Suprapubic skin (tissue), 4 donors: ENCODE results near the gene INTS6.

Experiments used
- POLR2A ChIP-seq, 2 donors: fragments of 450-650 bp; IDR thresholded peaks; one replicate each; pipeline ENCODE4 v1.6.1; 2017; ENCODE audit warnings: antibody characterized with exemption in 2 of 2, mild to moderate bottlenecking in 2 of 2, moderate library complexity in 2 of 2
- POLR2AphosphoS5 ChIP-seq, 3 donors: sonication (generic); formaldehyde crosslinking; IDR thresholded peaks; one replicate each; pipeline ENCODE4 v1.6.1; 2017; ENCODE audit warnings: antibody characterized with exemption in 3 of 3
- TF ChIP-seq, protein P1 (sequence below), 2 donors: fragments of 200-600 bp in 1 of 2; fragments of 450-650 bp in 1 of 2; sonication (generic) in 1 of 2; IDR thresholded peaks; one replicate each; pipeline ENCODE4 v1.5.1; 2016 to 2019; ENCODE audit warnings: antibody characterized with exemption in 2 of 2, mild to moderate bottlenecking in 1 of 2, moderate library complexity in 1 of 2

DNA sequence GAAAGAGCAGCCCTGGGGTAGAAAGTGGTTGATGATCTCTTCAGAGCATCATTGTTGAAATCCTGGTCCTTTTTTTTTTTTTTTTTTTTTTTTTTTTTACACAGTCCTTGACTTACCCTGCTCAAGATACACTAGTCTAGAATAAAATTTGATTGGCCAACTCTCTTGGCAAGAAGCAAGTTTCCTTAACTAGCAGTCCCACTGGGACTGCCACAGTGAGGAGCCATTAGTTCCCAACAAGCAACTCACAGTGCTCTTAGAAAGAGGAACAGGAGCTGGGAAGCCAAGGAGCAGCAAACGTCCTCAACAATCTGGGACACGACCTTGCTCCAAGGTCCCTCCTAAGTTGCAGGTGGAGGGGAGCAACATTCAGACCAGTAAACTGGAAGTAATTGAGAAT is 47.9 kb upstream of the INTS6 start:
- no peak for TF ChIP-seq POLR2AphosphoS5 (IDR thresholded peaks at IDR 0.05)
- TF ChIP-seq, protein P1, sequence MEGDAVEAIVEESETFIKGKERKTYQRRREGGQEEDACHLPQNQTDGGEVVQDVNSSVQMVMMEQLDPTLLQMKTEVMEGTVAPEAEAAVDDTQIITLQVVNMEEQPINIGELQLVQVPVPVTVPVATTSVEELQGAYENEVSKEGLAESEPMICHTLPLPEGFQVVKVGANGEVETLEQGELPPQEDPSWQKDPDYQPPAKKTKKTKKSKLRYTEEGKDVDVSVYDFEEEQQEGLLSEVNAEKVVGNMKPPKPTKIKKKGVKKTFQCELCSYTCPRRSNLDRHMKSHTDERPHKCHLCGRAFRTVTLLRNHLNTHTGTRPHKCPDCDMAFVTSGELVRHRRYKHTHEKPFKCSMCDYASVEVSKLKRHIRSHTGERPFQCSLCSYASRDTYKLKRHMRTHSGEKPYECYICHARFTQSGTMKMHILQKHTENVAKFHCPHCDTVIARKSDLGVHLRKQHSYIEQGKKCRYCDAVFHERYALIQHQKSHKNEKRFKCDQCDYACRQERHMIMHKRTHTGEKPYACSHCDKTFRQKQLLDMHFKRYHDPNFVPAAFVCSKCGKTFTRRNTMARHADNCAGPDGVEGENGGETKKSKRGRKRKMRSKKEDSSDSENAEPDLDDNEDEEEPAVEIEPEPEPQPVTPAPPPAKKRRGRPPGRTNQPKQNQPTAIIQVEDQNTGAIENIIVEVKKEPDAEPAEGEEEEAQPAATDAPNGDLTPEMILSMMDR (IDR thresholded peaks at IDR 0.05): no peak
- TF ChIP-seq POLR2A (IDR thresholded peaks at IDR 0.05): no peak
